ENCODE measurements around the gene MTHFSD. TPM values are rescaled to one million over a fixed set of nuclear protein-coding genes. Genes with fewer than 3 reads are reported as not detected.

Gene MTHFSD
- total RNA-seq, 1 donor from 2014 or later: 12.5 TPM

DNA sequence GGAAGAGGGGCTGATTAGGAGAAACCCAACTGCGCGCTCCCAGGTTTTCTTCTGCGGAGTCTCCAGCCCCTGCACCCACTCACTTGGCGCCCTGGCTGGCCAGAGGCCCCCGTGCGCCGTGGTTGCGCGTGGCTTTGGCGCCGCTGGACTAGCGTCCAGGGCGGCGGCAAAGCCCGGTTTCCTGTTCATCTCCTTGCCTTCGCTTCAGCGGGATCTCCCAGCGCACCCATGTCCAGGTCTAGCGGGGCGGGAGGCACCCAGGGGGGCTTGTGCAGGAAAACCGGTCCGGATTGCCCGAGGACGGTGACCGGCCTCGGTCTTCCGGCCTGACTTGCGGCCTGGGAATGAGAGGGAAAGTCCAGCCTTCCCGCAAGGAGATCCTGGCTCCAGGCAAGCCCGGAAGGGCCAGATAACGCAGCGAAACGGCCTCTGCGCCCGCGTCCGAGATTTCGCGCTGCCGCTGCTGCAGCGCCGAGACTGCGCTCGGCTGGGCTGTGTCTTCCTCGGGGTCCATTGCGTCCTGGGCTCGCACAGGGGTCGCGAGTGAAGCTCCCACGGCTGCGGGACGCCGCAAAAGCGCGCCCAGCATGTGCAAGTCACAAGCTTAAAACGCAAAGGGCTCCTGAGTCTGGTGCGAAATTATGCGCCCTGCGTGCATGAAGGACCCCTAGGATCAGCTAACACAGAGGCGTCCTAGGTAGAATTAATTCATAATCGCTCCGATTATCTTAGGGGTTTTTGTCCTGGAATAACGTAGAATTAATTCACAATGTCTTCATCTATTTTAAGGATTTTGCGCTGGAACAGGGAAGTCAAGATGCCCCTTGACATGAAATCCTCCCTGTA is 39.0 kb downstream of the MTHFSD start:
- H3K4me3 ChIP-seq (ENCODE audit: low read length in 3 of 3): peak overlapping the region in 1 of 3 donors; percentile 29

DNA sequence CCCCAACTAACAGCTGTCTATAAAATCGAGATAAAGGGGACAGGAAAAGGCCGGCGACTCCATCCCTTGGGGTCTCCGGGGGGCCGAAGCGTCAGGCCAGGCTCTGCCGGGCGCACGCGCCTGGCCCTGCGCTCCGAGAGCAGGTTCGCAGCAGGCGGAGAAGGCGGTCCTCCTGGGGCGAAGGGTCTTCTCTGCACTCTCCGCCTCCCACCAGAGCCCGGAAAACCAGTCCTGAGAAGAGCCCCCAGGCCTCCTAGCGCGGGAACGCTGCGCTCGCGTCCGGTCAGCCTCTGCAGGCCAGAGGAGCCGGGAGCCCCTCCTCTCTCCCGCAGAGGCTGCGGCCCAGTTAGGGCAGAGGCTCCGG is 39.6 kb downstream of the MTHFSD start:
- no peak overlapping the region for H3K9ac ChIP-seq (ENCODE audit: low read depth in 1 of 3, low read length in 3 of 3)

More for the DNA sequence above, 39.0 kb downstream of the MTHFSD start:
- H3K9me3 ChIP-seq (ENCODE audit: control insufficient read depth in 3 of 3, low read length in 3 of 3): no peaks in the 10 kb centered on the region
- H3K4me1 ChIP-seq (ENCODE audit: control insufficient read depth in 3 of 3, insufficient read depth in 3 of 3, low read length in 3 of 3): peaks cover 5 to 22% (median 16%) of the 10 kb centered on the region in 3 donors
- H3K9ac ChIP-seq (ENCODE audit: low read depth in 1 of 3, low read length in 3 of 3): no peak overlapping the region
- H3K36me3 ChIP-seq (ENCODE audit: control insufficient read depth in 3 of 3, insufficient read depth in 3 of 3, low read length in 3 of 3): no peaks in the 10 kb centered on the region
- peaks cover 92 to 97% (median 92%) of the 10 kb centered on the region in 3 donors for H3K27me3 ChIP-seq (ENCODE audit: control insufficient read depth in 3 of 3, insufficient read depth in 3 of 3, low read length in 3 of 3)
- no peak overlapping the region for H3K27ac ChIP-seq (ENCODE audit: low read depth, low read length)

DNA sequence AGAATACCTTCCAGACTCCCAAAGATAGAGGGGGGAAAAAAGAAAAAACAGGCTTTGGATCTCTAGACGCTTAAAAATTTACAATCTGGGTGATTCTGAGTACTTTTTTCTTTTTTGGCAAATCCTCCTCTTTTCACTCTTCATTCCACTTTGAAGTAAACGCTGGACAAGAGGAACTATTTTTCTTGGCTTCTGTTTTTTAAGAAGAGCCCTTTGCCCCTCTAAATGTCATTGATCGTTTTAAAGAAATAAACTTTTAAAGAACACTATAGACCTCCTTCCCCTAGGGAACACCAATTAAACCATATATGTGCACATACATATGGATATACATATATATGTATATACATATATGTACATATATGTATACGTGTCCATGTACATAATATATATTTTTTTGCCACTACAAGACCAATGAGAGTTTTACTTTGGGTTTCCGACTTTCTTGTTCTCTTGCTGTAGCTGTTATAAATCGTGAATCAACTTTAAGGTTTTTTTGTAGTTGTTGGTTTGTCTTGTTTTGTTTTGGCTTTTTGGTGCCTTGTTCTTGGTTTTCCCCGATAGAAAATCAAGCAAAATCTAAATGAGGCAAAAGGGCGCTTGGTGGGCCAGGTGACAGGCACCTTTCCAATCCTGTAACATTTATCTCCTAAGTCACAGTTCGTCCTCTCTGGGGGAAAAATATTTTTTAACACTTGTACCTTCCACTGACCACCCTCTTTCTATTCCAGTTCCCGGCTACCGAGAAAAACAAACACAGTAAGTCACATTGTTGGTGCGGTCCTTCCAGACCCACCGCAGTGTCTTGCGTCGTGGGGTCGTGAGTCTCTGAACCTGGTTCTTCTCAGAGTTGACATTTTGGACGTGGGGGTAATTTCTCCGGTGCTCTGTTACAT is 40.3 kb downstream of the MTHFSD start:
- Histone ChIP-seq H3K27me3 (ENCODE audit: control insufficient read depth in 3 of 3, insufficient read depth in 3 of 3, low read length in 3 of 3) (peaks cover 84 to 90% (median 85%) of the 10 kb centered on the region in 3 donors), H3K36me3 (ENCODE audit: control insufficient read depth in 3 of 3, insufficient read depth in 3 of 3, low read length in 3 of 3) (no peaks in the 10 kb centered on the region), H3K9me3 (ENCODE audit: control insufficient read depth in 3 of 3, low read length in 3 of 3) (no peaks in the 10 kb centered on the region), H3K27ac (ENCODE audit: low read depth, low read length) (no peak overlapping the region), H3K4me3 (ENCODE audit: low read length in 3 of 3) (no peak overlapping the region), H3K9ac (ENCODE audit: low read depth in 1 of 3, low read length in 3 of 3) (no peak overlapping the region), H3K4me1 (ENCODE audit: control insufficient read depth in 3 of 3, insufficient read depth in 3 of 3, low read length in 3 of 3) (peaks cover 5 to 26% (median 14%) of the 10 kb centered on the region in 3 donors)

More for the DNA sequence above, 39.6 kb downstream of the MTHFSD start:
- Histone ChIP-seq H3K9me3 (ENCODE audit: control insufficient read depth in 3 of 3, low read length in 3 of 3) (no peaks in the 10 kb centered on the region), H3K36me3 (ENCODE audit: control insufficient read depth in 3 of 3, insufficient read depth in 3 of 3, low read length in 3 of 3) (no peaks in the 10 kb centered on the region), H3K4me1 (ENCODE audit: control insufficient read depth in 3 of 3, insufficient read depth in 3 of 3, low read length in 3 of 3) (peaks cover 5 to 27% (median 15%) of the 10 kb centered on the region in 3 donors), H3K27me3 (ENCODE audit: control insufficient read depth in 3 of 3, insufficient read depth in 3 of 3, low read length in 3 of 3) (peaks cover 91 to 96% (median 92%) of the 10 kb centered on the region in 3 donors), H3K4me3 (ENCODE audit: low read length in 3 of 3) (no peak overlapping the region), H3K27ac (ENCODE audit: low read depth, low read length) (no peak overlapping the region)

DNA sequence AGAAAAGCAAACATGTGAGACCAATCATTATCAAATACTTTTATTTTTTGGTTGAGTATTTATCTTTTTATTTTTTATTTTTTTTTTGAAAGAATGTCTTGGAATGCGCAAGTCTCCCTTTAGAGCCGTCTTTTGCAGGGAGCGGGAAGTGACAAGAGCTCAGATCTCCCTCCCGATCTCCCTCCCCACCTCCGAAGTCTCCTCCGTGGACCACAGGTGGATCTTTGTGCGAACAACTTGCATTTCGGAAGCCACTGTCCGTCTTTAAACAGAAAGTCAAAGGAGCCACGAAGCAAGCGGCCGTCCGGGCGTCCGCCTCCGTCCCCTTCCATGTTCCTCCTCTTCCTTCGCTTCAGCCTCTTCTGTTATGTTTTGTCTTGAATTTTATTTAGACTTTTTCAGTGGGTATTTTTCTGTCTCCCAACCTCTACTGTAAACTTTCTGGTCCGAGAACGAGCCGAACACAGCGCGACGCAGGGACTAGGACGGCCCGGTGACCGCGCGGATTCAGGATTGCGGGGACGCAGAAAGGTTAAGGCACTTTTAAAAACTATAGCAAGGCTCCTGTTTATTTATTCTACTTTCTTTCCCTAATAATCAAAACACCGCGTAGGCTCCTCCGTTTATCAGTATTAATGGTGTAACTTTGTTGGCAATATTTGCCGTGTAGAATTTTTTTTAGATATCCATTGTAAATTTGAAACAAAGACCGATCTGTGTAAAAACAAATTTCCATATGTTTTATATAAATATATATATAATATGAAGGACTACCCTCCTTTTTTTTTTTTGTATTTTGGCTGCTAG is 41.4 kb downstream of the MTHFSD start:
- Histone ChIP-seq H3K4me1 (ENCODE audit: control insufficient read depth in 3 of 3, insufficient read depth in 3 of 3, low read length in 3 of 3) (peaks cover 9 to 35% (median 20%) of the 10 kb centered on the region in 3 donors), H3K36me3 (ENCODE audit: control insufficient read depth in 3 of 3, insufficient read depth in 3 of 3, low read length in 3 of 3) (no peaks in the 10 kb centered on the region), H3K4me3 (ENCODE audit: low read length in 3 of 3) (no peak overlapping the region), H3K9ac (ENCODE audit: low read depth in 1 of 3, low read length in 3 of 3) (no peak overlapping the region), H3K27ac (ENCODE audit: low read depth, low read length) (no peak overlapping the region), H3K9me3 (ENCODE audit: control insufficient read depth in 3 of 3, low read length in 3 of 3) (no peaks in the 10 kb centered on the region), H3K27me3 (ENCODE audit: control insufficient read depth in 3 of 3, insufficient read depth in 3 of 3, low read length in 3 of 3) (peaks cover 83 to 90% (median 83%) of the 10 kb centered on the region in 3 donors)

DNA sequence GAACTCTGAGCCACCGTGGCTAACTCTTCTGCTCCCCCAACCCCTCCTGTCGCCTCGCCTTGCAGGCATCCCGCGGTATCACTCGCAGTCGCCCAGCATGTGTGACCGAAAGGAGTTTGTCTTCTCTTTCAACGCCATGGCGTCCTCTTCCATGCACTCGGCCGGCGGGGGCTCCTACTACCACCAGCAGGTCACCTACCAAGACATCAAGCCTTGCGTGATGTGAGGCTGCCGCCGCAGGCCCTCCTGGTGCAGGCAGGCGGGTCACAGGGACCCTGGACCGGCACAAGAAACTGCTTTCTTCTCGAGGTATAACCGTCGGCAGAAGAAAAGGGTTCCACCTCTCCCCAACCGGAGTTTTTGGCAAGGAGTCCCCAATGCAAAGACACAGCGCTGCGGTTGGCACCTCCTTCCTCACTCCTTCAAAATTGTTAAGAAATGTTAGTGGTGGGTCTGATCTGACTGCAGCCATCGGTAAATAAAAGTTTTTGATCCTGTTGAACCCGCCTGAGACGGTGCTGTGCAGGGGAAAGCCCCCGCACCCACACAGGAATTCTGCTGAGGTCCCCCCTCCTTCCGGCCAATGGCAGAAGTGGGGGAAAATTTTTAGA is 42.1 kb downstream of the MTHFSD start:
- H3K27ac ChIP-seq (ENCODE audit: low read depth, low read length): no peak overlapping the region
- peaks cover 9 to 41% (median 26%) of the 10 kb centered on the region in 3 donors for H3K4me1 ChIP-seq (ENCODE audit: control insufficient read depth in 3 of 3, insufficient read depth in 3 of 3, low read length in 3 of 3)
- no peak overlapping the region for H3K4me3 ChIP-seq (ENCODE audit: low read length in 3 of 3)
- peaks cover 83 to 90% (median 84%) of the 10 kb centered on the region in 3 donors for H3K27me3 ChIP-seq (ENCODE audit: control insufficient read depth in 3 of 3, insufficient read depth in 3 of 3, low read length in 3 of 3)
- H3K9me3 ChIP-seq (ENCODE audit: control insufficient read depth in 3 of 3, low read length in 3 of 3): no peaks in the 10 kb centered on the region
- no peaks in the 10 kb centered on the region for H3K36me3 ChIP-seq (ENCODE audit: control insufficient read depth in 3 of 3, insufficient read depth in 3 of 3, low read length in 3 of 3)
- H3K9ac ChIP-seq (ENCODE audit: low read depth in 1 of 3, low read length in 3 of 3): no peak overlapping the region

DNA sequence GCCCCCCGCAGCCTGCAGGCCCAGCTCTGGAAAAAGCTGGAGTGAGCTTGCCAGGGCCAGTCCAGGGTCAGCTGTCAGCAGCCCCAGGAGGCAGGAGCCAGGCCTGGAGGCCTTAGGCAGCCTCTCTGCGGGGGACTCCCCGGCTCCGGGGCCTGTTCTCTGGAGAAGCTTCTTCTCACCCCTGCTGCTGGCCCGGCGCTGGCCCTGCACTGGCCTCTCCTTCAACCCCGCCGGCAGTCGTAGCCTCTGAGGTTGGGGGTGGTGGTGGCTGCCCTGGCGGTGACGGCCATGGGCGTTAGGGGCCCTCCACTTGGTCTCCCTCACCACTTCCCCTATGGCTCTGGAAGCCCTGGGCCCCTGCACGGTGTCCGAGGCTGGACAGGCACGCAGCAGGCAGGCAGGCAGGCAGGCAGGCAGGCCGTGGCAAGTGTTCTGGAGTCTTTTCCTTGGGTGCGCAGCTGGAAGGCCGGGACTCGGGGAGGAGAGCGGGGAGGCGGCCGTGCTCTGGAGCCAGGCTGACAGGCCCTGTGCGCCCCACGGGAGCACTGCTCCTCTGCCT is 42.7 kb downstream of the MTHFSD start:
- Histone ChIP-seq H3K27me3 (ENCODE audit: control insufficient read depth in 3 of 3, insufficient read depth in 3 of 3, low read length in 3 of 3) (peaks cover 83 to 90% (median 84%) of the 10 kb centered on the region in 3 donors), H3K36me3 (ENCODE audit: control insufficient read depth in 3 of 3, insufficient read depth in 3 of 3, low read length in 3 of 3) (no peaks in the 10 kb centered on the region), H3K4me3 (ENCODE audit: low read length in 3 of 3) (no peak overlapping the region), H3K9ac (ENCODE audit: low read depth in 1 of 3, low read length in 3 of 3) (no peak overlapping the region), H3K4me1 (ENCODE audit: control insufficient read depth in 3 of 3, insufficient read depth in 3 of 3, low read length in 3 of 3) (peaks cover 9 to 47% (median 31%) of the 10 kb centered on the region in 3 donors), H3K9me3 (ENCODE audit: control insufficient read depth in 3 of 3, low read length in 3 of 3) (no peaks in the 10 kb centered on the region), H3K27ac (ENCODE audit: low read depth, low read length) (no peak overlapping the region)

DNA sequence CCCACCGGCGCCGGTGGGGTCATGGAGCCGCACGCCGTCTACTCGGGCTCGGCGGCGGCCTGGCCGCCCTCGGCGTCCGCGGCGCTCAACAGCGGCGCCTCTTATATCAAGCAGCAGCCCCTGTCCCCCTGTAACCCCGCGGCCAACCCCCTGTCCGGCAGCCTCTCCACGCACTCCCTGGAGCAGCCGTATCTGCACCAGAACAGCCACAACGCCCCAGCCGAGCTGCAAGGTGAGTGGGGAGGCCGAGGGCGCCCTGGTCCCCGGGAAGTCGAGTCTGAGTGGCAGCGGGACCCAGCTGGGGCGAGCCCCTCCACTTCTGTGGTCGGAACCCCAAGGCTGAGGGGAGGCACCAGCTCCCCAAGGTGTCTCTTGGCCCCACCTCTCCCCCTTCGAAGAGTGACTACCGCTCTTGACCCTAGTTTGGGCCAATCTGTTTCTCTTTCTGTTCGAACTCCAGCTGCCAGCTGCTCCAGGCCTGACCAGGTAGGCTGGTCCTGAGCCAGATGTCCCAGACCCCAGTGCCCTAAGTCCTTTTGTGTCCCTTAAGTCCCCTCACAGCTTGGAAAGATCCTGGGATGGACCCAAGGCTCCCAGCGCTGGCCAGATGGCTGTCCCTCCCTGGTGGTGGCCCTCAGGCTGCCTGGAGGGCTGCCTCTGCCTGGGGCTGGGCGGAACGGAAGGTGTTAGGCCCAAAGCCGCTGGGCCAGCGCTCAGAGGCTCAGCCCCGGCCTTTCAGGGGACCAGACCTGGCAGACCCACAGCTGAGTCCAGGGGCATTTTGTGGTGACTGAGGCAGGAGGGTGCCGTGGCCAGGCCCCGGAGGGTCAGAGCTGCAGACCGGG is 43.5 kb downstream of the MTHFSD start:
- Histone ChIP-seq H3K27me3 (ENCODE audit: control insufficient read depth in 3 of 3, insufficient read depth in 3 of 3, low read length in 3 of 3) (peaks cover 83 to 90% (median 84%) of the 10 kb centered on the region in 3 donors), H3K4me1 (ENCODE audit: control insufficient read depth in 3 of 3, insufficient read depth in 3 of 3, low read length in 3 of 3) (peaks cover 9 to 48% (median 31%) of the 10 kb centered on the region in 3 donors)

DNA sequence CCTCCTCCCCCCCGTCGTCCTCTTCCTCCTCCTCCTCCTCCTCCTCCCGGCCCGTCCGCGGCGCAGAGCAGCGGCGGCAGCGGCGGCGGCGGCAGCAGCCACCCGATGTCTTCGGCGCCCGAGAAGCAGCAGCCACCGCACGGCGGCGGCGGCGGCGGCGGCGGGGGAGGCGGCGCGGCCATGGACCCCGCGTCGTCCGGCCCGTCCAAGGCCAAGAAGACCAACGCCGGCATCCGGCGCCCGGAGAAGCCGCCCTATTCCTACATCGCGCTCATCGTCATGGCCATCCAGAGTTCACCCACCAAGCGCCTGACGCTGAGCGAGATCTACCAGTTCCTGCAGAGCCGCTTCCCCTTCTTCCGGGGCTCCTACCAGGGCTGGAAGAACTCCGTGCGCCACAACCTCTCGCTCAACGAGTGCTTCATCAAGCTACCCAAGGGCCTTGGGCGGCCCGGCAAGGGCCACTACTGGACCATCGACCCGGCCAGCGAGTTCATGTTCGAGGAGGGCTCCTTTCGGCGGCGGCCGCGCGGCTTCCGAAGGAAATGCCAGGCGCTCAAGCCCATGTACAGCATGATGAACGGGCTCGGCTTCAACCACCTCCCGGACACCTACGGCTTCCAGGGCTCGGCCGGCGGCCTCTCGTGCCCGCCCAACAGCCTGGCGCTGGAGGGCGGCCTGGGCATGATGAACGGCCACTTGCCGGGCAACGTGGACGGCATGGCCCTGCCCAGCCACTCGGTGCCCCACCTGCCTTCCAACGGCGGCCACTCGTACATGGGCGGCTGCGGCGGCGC is 44.4 kb downstream of the MTHFSD start, which contains the start of gene FOXF1:
Gene FOXF1, plus strand, starts transcription at position 63 of the 797 bp plus-strand sequence. Its CDS starts 43 bp downstream, at position 106.
- Histone ChIP-seq H3K9ac (ENCODE audit: low read depth in 1 of 3, low read length in 3 of 3) (peak within 1 kb of the TSS in 2 of 3 donors; percentile 34 to 66), H3K36me3 (ENCODE audit: control insufficient read depth in 3 of 3, insufficient read depth in 3 of 3, low read length in 3 of 3) (no peaks in the 10 kb centered on the region), H3K4me3 (ENCODE audit: low read length in 3 of 3) (peak within 1 kb of the TSS; percentile 67 to 81 (median 72)), H3K9me3 (ENCODE audit: control insufficient read depth in 3 of 3, low read length in 3 of 3) (no peaks in the 10 kb centered on the region), H3K27me3 (ENCODE audit: control insufficient read depth in 3 of 3, insufficient read depth in 3 of 3, low read length in 3 of 3) (peaks cover 83 to 88% (median 84%) of the 10 kb centered on the region in 3 donors), H3K27ac (ENCODE audit: low read depth, low read length) (no peak within 1 kb of the TSS), H3K4me1 (ENCODE audit: control insufficient read depth in 3 of 3, insufficient read depth in 3 of 3, low read length in 3 of 3) (peaks cover 4 to 42% (median 26%) of the 10 kb centered on the region in 3 donors)

More for the DNA sequence above, 43.5 kb downstream of the MTHFSD start:
- Histone ChIP-seq H3K27ac (ENCODE audit: low read depth, low read length) (no peak overlapping the region), H3K36me3 (ENCODE audit: control insufficient read depth in 3 of 3, insufficient read depth in 3 of 3, low read length in 3 of 3) (no peaks in the 10 kb centered on the region), H3K9ac (ENCODE audit: low read depth in 1 of 3, low read length in 3 of 3) (no peak overlapping the region), H3K4me3 (ENCODE audit: low read length in 3 of 3) (no peak overlapping the region), H3K9me3 (ENCODE audit: control insufficient read depth in 3 of 3, low read length in 3 of 3) (no peaks in the 10 kb centered on the region)
